ENCODE measurements around the gene ZBP1. TPM values are rescaled to one million over a fixed set of nuclear protein-coding genes. Genes with fewer than 3 reads are reported as not detected.

Gene ZBP1
- total and polyA plus RNA-seq, 7 donors = 0.36 to 17.2 (median 1.2) TPM; not detected in 2

DNA sequence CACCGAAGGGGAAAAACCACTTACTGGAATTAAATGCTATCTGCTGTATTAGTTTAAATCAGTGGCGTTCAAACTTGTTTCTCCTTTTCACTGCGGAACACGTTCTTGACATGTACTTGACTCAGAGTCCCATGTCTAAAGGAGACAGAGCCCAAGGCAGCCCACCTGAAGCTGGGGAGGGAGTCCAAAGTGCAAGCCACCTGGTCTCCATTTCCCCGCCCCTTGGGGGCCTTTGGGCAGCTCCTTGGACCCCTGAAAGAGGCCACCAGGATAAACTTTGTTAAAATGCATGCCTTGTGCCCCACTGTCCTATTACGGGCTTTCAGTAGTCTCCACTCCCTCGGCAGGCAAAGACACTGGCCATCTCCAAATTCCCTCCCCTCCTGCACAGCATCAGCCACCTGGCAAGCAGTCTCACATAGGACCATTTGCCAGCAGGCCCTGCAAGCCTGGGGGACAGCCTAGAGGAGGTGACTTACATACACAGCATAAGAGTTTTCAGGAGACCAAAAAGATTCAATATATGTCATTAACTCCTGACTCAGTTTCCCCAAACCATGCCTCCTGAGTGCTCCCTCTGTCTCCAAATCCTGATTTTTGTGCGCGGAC lies 52.7 kb downstream of the ZBP1 start:
- H3K27ac ChIP-seq = no peak overlapping the region
- TF ChIP-seq, protein P1, sequence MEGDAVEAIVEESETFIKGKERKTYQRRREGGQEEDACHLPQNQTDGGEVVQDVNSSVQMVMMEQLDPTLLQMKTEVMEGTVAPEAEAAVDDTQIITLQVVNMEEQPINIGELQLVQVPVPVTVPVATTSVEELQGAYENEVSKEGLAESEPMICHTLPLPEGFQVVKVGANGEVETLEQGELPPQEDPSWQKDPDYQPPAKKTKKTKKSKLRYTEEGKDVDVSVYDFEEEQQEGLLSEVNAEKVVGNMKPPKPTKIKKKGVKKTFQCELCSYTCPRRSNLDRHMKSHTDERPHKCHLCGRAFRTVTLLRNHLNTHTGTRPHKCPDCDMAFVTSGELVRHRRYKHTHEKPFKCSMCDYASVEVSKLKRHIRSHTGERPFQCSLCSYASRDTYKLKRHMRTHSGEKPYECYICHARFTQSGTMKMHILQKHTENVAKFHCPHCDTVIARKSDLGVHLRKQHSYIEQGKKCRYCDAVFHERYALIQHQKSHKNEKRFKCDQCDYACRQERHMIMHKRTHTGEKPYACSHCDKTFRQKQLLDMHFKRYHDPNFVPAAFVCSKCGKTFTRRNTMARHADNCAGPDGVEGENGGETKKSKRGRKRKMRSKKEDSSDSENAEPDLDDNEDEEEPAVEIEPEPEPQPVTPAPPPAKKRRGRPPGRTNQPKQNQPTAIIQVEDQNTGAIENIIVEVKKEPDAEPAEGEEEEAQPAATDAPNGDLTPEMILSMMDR (IDR thresholded peaks at IDR 0.05) = no peak
- TF ChIP-seq EP300 (IDR thresholded peaks at IDR 0.05) (no peak), POLR2A (IDR thresholded peaks at IDR 0.05) (peak in 1 of 2 donors; percentile 29), POLR2AphosphoS5 (IDR thresholded peaks at IDR 0.05) (no peak)
- H3K4me1 ChIP-seq = no peaks in the 10 kb centered on the region
- no peak for DNase-seq
- no peaks in the 10 kb centered on the region for H3K9me3 ChIP-seq
- H3K27me3 ChIP-seq = peaks cover 0 to 4% (median 0%) of the 10 kb centered on the region in 3 donors
- H3K4me3 ChIP-seq = no peak overlapping the region
- intact Hi-C loops (cut with DNase I) = no loop called here
- WGBS, 2 donors = 75 to 84% methylated on average over 9 of the region's 9 CpGs
- no peaks in the 10 kb centered on the region for H3K36me3 ChIP-seq

DNA sequence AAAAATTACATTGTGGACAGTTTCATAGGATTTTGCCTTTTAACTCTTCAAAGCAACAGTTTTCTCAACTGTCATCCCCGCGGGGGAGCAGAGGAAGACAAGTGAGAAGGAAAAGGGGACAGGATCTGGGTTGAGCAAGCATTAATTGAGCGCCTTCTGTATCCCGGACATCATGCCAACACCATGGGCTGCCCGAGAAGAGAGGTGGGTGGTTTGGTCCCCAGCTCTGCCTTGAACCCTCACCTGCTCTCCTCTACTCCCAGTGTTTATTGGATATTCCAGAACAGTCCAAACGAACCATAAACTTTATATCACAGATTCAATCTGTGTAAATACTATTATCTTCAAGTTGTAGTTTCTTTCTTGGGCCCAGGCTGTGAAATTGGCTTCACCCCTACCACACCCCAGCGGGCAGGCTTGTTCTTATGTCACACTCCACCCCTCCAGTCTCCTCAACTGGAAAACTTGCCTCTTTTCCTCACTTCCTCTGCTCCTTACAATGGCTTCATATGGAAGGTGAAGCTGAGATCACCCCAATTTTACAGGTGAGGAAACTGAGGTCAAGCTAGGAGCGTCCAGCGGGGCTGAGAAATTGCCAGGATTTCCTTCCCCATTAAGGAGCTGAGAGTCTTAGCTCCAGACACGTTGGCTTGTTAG lies 53.3 kb downstream of the ZBP1 start:
- H3K27me3 ChIP-seq = peaks cover 0 to 4% (median 0%) of the 10 kb centered on the region in 3 donors
- H3K4me1 ChIP-seq = no peaks in the 10 kb centered on the region
- TF ChIP-seq POLR2A (IDR thresholded peaks at IDR 0.05) (no peak), POLR2AphosphoS5 (IDR thresholded peaks at IDR 0.05) (peak in 1 of 4 donors; percentile 33)
- DNase-seq = no peak
- intact Hi-C loops (cut with DNase I) = no loop called here
- no peak overlapping the region for H3K27ac ChIP-seq
- no peaks in the 10 kb centered on the region for H3K36me3 ChIP-seq
- H3K4me3 ChIP-seq = no peak overlapping the region
- no peaks in the 10 kb centered on the region for H3K9me3 ChIP-seq
- WGBS, 2 donors = 44 to 66% methylated on average over 10 of the region's 10 CpGs

DNA sequence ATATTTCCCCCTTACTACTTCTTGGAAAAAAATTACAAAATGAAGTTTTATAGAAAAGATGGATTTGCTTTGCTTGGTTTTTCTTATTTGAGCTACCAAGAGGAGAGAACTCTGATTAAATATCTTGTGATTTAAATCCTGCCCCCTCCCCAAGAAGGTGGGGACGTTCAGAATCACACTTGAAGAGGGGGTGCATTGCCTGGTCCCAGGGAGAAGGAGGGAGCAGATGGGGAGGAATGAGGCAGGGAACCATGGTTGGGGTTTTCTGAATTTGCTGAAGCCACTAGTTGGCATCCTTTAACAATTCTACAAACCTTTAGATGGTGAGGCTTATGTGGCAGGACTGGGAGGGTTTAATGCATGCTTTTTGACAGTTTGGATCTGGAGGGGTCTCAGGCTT lies 53.8 kb downstream of the ZBP1 start:
- no peak overlapping the region for H3K27ac ChIP-seq
- no peaks in the 10 kb centered on the region for H3K4me1 ChIP-seq
- no peak for DNase-seq
- intact Hi-C loops (cut with DNase I) = no loop called here
- no peak overlapping the region for H3K4me3 ChIP-seq
- peaks cover 0 to 4% (median 0%) of the 10 kb centered on the region in 3 donors for H3K27me3 ChIP-seq
- H3K36me3 ChIP-seq = no peaks in the 10 kb centered on the region
- 11 to 28% methylated on average over 1 of the region's 1 CpG for WGBS, 2 donors
- no peaks in the 10 kb centered on the region for H3K9me3 ChIP-seq
- TF ChIP-seq EP300 (IDR thresholded peaks at IDR 0.05) = no peak
- TF ChIP-seq, protein P1 (IDR thresholded peaks at IDR 0.05) = no peak

DNA sequence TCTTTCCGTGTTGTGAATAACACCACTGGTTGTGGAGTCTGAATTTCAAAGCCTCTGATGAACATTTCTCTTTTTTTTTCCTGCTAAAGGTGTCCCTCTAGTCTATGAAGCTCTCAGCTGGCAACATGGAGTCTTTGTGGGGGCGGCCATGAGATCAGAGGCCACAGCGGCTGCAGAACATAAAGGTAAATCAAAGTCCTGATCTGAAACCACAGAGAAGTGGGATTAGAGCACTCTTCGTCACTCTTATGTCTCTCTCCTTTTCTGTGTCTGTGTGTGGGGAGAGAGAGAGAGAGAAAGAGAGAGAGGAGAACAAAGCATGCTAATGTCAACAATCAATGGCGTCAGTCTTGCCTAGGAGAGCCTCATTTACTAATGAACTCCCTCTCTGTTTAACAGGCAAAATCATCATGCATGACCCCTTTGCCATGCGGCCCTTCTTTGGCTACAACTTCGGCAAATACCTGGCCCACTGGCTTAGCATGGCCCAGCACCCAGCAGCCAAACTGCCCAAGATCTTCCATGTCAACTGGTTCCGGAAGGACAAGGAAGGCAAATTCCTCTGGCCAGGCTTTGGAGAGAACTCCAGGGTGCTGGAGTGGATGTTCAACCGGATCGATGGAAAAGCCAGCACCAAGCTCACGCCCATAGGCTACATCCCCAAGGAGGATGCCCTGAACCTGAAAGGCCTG lies 55.1 kb downstream of the ZBP1 start:
- 91 to 93% methylated on average over 11 of the region's 11 CpGs for WGBS, 2 donors
- Histone ChIP-seq H3K4me1 (no peaks in the 10 kb centered on the region), H3K9me3 (no peaks in the 10 kb centered on the region), H3K4me3 (no peak overlapping the region), H3K36me3 (no peaks in the 10 kb centered on the region), H3K27ac (no peak overlapping the region), H3K27me3 (peaks cover 0 to 4% (median 0%) of the 10 kb centered on the region in 3 donors)
- TF ChIP-seq, protein P1 (IDR thresholded peaks at IDR 0.05) = no peak
- TF ChIP-seq EP300 (IDR thresholded peaks at IDR 0.05) (no peak), POLR2AphosphoS5 (IDR thresholded peaks at IDR 0.05) (no peak), POLR2A (IDR thresholded peaks at IDR 0.05) (no peak)
- intact Hi-C loops (cut with DNase I) = no loop called here
- DNase-seq = no peak

DNA sequence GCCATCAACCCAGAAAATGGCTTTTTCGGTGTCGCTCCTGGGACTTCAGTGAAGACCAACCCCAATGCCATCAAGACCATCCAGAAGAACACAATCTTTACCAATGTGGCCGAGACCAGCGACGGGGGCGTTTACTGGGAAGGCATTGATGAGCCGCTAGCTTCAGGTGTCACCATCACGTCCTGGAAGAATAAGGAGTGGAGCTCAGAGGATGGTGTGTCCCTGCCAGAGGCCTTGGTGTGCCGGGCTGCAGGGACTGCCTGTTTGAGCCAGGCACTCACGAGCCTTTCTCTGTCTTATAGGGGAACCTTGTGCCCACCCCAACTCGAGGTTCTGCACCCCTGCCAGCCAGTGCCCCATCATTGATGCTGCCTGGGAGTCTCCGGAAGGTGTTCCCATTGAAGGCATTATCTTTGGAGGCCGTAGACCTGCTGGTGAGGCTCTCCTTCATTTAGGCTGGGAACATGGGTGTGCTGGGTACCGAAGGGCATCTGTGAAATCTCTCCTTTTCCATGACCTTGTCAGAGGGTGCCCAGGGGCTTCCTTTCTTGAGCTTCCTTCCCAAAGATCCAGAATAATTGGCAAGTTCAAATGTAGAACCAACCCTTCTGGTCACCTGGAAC lies 55.9 kb downstream of the ZBP1 start:
- peaks cover 0 to 4% (median 0%) of the 10 kb centered on the region in 3 donors for H3K27me3 ChIP-seq
- no peak for DNase-seq
- intact Hi-C loops (cut with DNase I) = no loop called here
- 91 to 94% methylated on average over 14 of the region's 14 CpGs for WGBS, 2 donors
- no peaks in the 10 kb centered on the region for H3K36me3 ChIP-seq
- no peaks in the 10 kb centered on the region for H3K9me3 ChIP-seq
- no peaks in the 10 kb centered on the region for H3K4me1 ChIP-seq
- H3K4me3 ChIP-seq = no peak overlapping the region
- TF ChIP-seq, protein P1 (IDR thresholded peaks at IDR 0.05) = no peak
- peak in 1 of 4 donors; percentile 41 for TF ChIP-seq POLR2AphosphoS5 (IDR thresholded peaks at IDR 0.05)
- H3K27ac ChIP-seq = no peak overlapping the region
